T-cell (primary cell): Measurements from ENCODE around the gene DCTPP1. TPM values are rescaled to one million over a fixed set of nuclear protein-coding genes. Genes with fewer than 3 reads are reported as not detected.
A peak's percentile ranks its signal among the peaks of the same experiment; 100 is the strongest.

Experiments
- ATAC-seq, 4 experiments: fragments of 200-7000 bp in 3 of 4; fragments of 150-1000 bp in 1 of 4; cut with Tn5 transposase; replicated peaks in 1 of 4; 1 replicate in 3 of 4; 2 replicates in 1 of 4; pipeline ENCODE4 v1.10.0; 2021; ENCODE audit warnings: moderate library complexity in 3 of 4, mild to moderate bottlenecking in 2 of 4, moderate number of reproducible peaks in 1 of 4
- CTCF ChIA-PET, 2 donors: fragments of 300-600 bp; sonication (Branson Sonifier 250); formaldehyde crosslinking; loops; one replicate each; lab custom pipeline; 2022; ENCODE audit warnings: antibody characterized with exemption in 2 of 2; lab: Charles Lee
- POLR2A ChIA-PET, 2 donors: fragments of 300-600 bp; sonication (Branson Sonifier 250); formaldehyde crosslinking; loops; one replicate each; lab custom pipeline; 2022; ENCODE audit warnings: antibody characterized with exemption in 2 of 2; lab: Charles Lee
- DNase-seq, 35 experiments: peaks; one replicate each; pipeline versions ENCODE4 v3.0.0 to v3.0.0-alpha.2; 2013 to 2023
- H3K27ac ChIP-seq: one replicate; pipeline ENCODE4 v1.5.1; 2013; ENCODE audit warnings: low read length
- H3K27me3 ChIP-seq, 2 experiments: replicated peaks in 1 of 2; 1 replicate in 1 of 2; 2 replicates in 1 of 2; pipeline versions ENCODE4 v1.6.1 to v1.7.0; 2013; ENCODE audit warnings: low read length in 1 of 2, mixed read lengths in 1 of 2; ENCODE audit not compliant: control insufficient read depth in 2 of 2, insufficient read depth in 2 of 2; ENCODE audit errors: extremely low read depth in 1 of 2
- H3K36me3 ChIP-seq, 2 donors: 1 replicate in 1 of 2; 2 replicates in 1 of 2; pipeline versions ENCODE4 v1.6.1 to v1.7.0; 2013; ENCODE audit warnings: low read length in 1 of 2; ENCODE audit not compliant: control insufficient read depth in 2 of 2, insufficient read depth in 1 of 2; ENCODE audit errors: extremely low read depth in 1 of 2
- H3K4me1 ChIP-seq, 2 experiments: 1 replicate in 1 of 2; 2 replicates in 1 of 2; pipeline versions ENCODE4 v1.6.1 to v1.7.0; 2013; ENCODE audit warnings: low read length in 2 of 2, mixed read lengths in 1 of 2; ENCODE audit not compliant: insufficient read depth in 2 of 2, control insufficient read depth in 1 of 2; ENCODE audit errors: extremely low read depth in 1 of 2
- H3K4me3 ChIP-seq, 2 donors: 1 replicate in 1 of 2; 2 replicates in 1 of 2; pipeline versions ENCODE4 v1.5.1 to v1.7.0; 2013; ENCODE audit warnings: mild to moderate bottlenecking in 2 of 2, low read length in 1 of 2, moderate library complexity in 1 of 2; ENCODE audit not compliant: control insufficient read depth in 1 of 2; ENCODE audit errors: extremely low read depth in 1 of 2
- H3K9me3 ChIP-seq: 2 replicates; pipeline ENCODE4 v1.7.0; 2013
- H3K27ac Mint-ChIP-seq, 2 donors: one replicate each; pipeline ENCODE4 v1.8.0; 2020 to 2021; ENCODE audit warnings: mild to moderate bottlenecking in 2 of 2, mixed read lengths in 2 of 2
- H3K27me3 Mint-ChIP-seq, 2 donors: one replicate each; pipeline ENCODE4 v1.8.0; 2021 to 2022; ENCODE audit warnings: mixed read lengths in 2 of 2
- H3K36me3 Mint-ChIP-seq: one replicate; pipeline ENCODE4 v1.8.0; 2021; ENCODE audit warnings: mixed read lengths
- H3K4me1 Mint-ChIP-seq, 3 donors: one replicate each; pipeline ENCODE4 v1.8.0; 2020 to 2022; ENCODE audit warnings: mixed read lengths in 3 of 3, mild to moderate bottlenecking in 1 of 3
- H3K4me3 Mint-ChIP-seq, 3 donors: one replicate each; pipeline ENCODE4 v1.8.0; 2020 to 2022; ENCODE audit warnings: mild to moderate bottlenecking in 3 of 3, mixed read lengths in 3 of 3, moderate library complexity in 3 of 3
- H3K9me3 Mint-ChIP-seq, 3 donors: one replicate each; pipeline ENCODE4 v1.8.0; 2020 to 2022; ENCODE audit warnings: mixed read lengths in 3 of 3
- WGBS: methylation state at CpG from one replicate; pipeline ENCODE4 v1.1.5; 2013; ENCODE audit warnings: missing lambda C conversion rate; ENCODE audit not compliant: insufficient coverage; 5-methylcytosine and 5-hydroxymethylcytosine counted together
- total RNA-seq, 35 experiments: library from RNA in 6 of 35; stranded (reverse) in 6 of 35; fragments of 120-200 nt in 1 of 35; gene quantifications; one replicate each; pipeline versions ENCODE4 v1.2.1 to v1.2.4 and lab custom pipeline; 2013 to 2026

The DCTPP1 gene
- total RNA-seq, 5 donors from 2014 or later (not counting 1 experiment from before 2014, with no cell fraction given) = 11.2 to 30.6 (median 24.7) TPM

DNA sequence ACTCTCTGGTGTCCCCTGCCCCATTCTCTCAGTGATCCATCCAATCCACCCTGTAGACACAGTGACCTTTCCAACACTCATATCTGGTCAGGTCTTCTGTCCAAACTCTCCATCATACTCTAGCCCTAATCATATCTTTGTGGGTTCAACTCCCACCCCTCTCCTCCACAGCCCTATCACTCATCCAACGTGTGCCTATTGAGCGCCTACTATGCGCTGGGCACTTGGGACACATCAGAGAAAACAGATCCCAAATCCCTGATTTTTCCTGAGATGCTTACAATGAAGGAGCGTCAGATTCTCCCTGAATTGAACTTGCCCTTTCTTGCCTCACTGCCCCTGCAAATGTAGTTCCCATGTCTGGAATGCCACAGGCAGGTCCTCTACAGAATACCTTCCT lies 1.8 kb downstream of the DCTPP1 start:
- H3K27me3 Mint-ChIP-seq = no peaks in the 10 kb centered on the region
- ChIA-PET CTCF (no interaction called here), POLR2A (no interaction called here)
- Histone ChIP-seq H3K27ac (no peak overlapping the region), H3K9me3 (no peaks in the 10 kb centered on the region), H3K4me1 (peaks cover 9 to 29% of the 10 kb centered on the region in 2 experiments), H3K36me3 (peaks cover 0 to 23% of the 10 kb centered on the region in 2 donors), H3K4me3 (no peak overlapping the region), H3K27me3 (no peaks in the 10 kb centered on the region)
- ATAC-seq (no peak), DNase-seq (no peak)
- WGBS = 100% methylated on average over 4 of the region's 4 CpGs
- H3K9me3 Mint-ChIP-seq = no peaks in the 10 kb centered on the region
- peaks cover 12% of the 10 kb centered on the region in 3 donors for H3K4me1 Mint-ChIP-seq
- peaks cover 19% of the 10 kb centered on the region for H3K36me3 Mint-ChIP-seq
- peak overlapping the region; percentile 2 to 61 for H3K27ac Mint-ChIP-seq
- H3K4me3 Mint-ChIP-seq = peak overlapping the region; percentile 0 to 48 (median 7)

DNA sequence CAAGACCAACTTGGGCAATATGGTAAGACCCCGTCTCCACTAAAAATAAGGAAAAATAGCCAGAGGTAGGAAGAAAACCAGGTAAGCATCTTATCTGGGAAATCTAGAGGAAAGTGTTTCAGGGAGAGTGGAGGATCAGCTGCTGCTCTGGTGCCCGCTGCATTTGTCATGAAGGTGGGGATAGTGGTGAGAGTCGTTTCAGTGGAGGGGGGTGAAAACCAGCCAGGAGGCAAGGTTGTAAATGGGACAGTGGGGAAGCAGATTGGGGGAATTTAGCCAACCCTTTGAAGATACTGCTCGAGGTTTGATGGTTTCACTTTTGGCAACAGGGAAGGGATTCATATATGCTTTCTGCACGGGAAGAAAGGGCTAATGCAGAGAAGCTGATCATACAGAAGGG lies 8.8 kb downstream of the DCTPP1 start:
- peaks cover 22% of the 10 kb centered on the region for H3K36me3 Mint-ChIP-seq
- H3K9me3 Mint-ChIP-seq = no peaks in the 10 kb centered on the region
- ATAC-seq (no peak), DNase-seq (no peak)
- H3K9me3 ChIP-seq = no peaks in the 10 kb centered on the region
- no peaks in the 10 kb centered on the region for H3K27me3 ChIP-seq
- no peak overlapping the region for H3K4me3 Mint-ChIP-seq
- ChIA-PET POLR2A (no interaction called here), CTCF (interaction anchor here (0.5 to 0.9 kb wide), 2 partner anchors 9 to 11 kb away, joined by 4 to 6 read pairs; partner anchors contain the start of gene DCTPP1 (in 1 of the 2))
- no peaks in the 10 kb centered on the region for H3K27me3 Mint-ChIP-seq
- peak overlapping the region in 1 of 2 donors; percentile 24 for H3K27ac Mint-ChIP-seq
- no peak overlapping the region for H3K4me3 ChIP-seq
- 79% methylated on average over 5 of the region's 5 CpGs for WGBS
- H3K27ac ChIP-seq = no peak overlapping the region
- H3K4me1 Mint-ChIP-seq = peaks cover 12 to 17% (median 15%) of the 10 kb centered on the region in 3 donors
- H3K36me3 ChIP-seq = peaks cover 8 to 17% of the 10 kb centered on the region in 2 donors
- H3K4me1 ChIP-seq = peaks cover 9 to 18% of the 10 kb centered on the region in 2 experiments

DNA sequence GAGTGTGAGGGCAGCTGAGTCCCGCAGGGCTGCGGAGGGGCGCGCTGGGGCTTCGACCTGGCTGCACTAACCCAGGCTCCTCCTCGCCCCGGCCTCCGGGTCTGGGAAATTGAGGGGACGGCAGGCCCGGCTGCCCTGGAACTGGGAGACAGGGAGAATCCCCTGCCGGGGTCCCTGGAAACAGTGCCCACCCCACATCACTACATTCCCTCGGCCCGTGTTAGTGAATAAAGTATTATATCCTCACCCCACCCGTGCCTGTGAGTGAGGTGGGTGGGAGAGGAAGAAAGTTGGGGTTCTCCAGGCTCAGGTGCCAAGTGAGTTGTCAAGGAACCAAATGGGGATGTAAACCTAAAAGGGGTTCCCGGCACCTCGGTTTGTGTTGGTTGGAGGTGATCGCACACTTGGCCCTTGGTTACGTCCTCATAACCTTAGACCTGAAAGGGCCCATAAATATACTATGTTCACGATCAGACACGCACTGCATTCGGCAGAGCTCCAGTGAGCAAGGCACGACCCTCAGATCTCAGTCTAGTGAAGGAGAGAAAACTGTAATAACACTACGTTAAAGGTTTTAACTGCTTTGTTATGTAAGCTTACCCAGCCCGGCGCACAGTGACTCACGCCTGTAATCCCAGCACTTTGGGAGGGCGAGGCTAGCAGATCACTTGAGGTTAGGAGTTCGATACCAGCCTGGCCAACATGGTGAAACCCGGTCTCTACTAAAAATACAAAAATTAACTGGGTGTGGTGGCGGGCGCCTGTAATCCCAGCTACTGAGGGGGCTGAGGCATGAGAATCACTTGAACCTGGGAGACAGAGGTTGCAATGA lies 11.3 kb downstream of the DCTPP1 start:
- DNase-seq = no peak
- peaks cover 8 to 13% of the 10 kb centered on the region in 2 donors for H3K36me3 ChIP-seq
- peaks cover 7 to 14% (median 13%) of the 10 kb centered on the region in 3 donors for H3K4me1 Mint-ChIP-seq
- ChIA-PET CTCF (interaction anchor here in 1 of 2 donors (0.7 to 2.6 kb wide), 12 partner anchors 9 to 294 kb away, joined by 3 to 35 read pairs (median 4); partner anchors contain the start of genes DCTPP1, SEPTIN1 and ZNF48), POLR2A (interaction anchor here (0.6 to 0.9 kb wide), 3 partner anchors 23 to 140 kb away, joined by 3 to 5 read pairs (median 3); no protein-coding TSS in a partner anchor)
- H3K27me3 ChIP-seq = no peaks in the 10 kb centered on the region
- peak overlapping the region; percentile 44 to 64 (median 58) for H3K4me3 Mint-ChIP-seq
- no peaks in the 10 kb centered on the region for H3K27me3 Mint-ChIP-seq
- H3K27ac ChIP-seq = peak overlapping the region; percentile 78
- H3K27ac Mint-ChIP-seq = peak overlapping the region; percentile 74 to 84
- H3K4me3 ChIP-seq = peak overlapping the region; percentile 45 to 72
- WGBS = 51% methylated on average over 10 of the region's 31 CpGs
- ATAC-seq = no peak
- no peaks in the 10 kb centered on the region for H3K9me3 Mint-ChIP-seq
- H3K4me1 ChIP-seq = peaks cover 9 to 18% of the 10 kb centered on the region in 2 experiments
- no peaks in the 10 kb centered on the region for H3K9me3 ChIP-seq
- peaks cover 10% of the 10 kb centered on the region for H3K36me3 Mint-ChIP-seq

DNA sequence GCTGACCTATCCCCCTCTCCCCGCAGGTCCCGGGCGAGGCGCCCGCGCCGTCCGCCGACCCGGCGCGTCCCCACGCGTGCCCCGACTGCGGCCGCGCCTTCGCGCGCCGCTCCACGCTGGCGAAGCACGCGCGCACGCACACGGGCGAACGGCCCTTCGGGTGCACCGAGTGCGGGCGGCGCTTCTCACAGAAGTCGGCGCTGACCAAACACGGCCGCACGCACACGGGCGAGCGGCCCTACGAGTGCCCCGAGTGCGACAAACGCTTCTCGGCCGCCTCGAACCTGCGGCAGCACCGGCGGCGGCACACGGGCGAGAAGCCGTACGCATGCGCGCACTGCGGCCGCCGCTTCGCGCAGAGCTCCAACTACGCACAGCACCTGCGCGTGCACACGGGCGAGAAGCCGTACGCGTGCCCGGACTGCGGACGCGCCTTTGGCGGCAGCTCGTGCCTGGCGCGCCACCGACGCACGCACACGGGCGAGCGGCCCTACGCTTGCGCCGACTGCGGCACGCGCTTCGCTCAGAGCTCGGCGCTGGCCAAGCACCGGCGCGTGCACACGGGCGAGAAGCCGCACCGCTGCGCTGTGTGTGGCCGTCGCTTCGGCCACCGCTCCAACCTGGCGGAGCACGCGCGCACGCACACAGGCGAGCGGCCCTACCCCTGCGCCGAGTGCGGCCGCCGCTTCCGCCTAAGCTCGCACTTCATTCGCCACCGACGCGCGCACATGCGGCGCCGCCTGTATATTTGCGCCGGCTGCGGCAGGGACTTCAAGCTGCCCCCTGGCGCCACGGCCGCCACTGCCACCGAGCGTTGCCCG lies 12.1 kb downstream of the DCTPP1 start:
- Histone ChIP-seq H3K27ac (peak overlapping the region; percentile 78), H3K9me3 (no peaks in the 10 kb centered on the region), H3K4me1 (peaks cover 9 to 18% of the 10 kb centered on the region in 2 experiments), H3K36me3 (peaks cover 8 to 9% of the 10 kb centered on the region in 2 donors), H3K4me3 (peak overlapping the region; percentile 51 to 72), H3K27me3 (no peaks in the 10 kb centered on the region)
- DNase-seq (peak; percentile 78 to 97 (median 88)), ATAC-seq (peak; percentile 86 to 89 (median 88))
- H3K9me3 Mint-ChIP-seq = no peaks in the 10 kb centered on the region
- H3K4me3 Mint-ChIP-seq = peak overlapping the region; percentile 44 to 68 (median 64)
- POLR2A ChIA-PET = interaction anchor here (0.6 to 0.9 kb wide), 3 partner anchors 24 to 141 kb away, joined by 3 to 5 read pairs (median 3); no protein-coding TSS in a partner anchor
- peaks cover 10% of the 10 kb centered on the region for H3K36me3 Mint-ChIP-seq
- under 1% methylated on average over 140 of the region's 140 CpGs for WGBS
- H3K4me1 Mint-ChIP-seq = peaks cover 7 to 14% (median 13%) of the 10 kb centered on the region in 3 donors
- peak overlapping the region; percentile 23 to 68 for H3K27ac Mint-ChIP-seq
- CTCF ChIA-PET = interaction anchor here in 1 of 2 donors (0.7 to 2.6 kb wide), 15 partner anchors 8 to 326 kb away, joined by 3 to 35 read pairs (median 4); partner anchors contain the start of genes DCTPP1, SEPTIN1, TBX6 and ZNF48
- no peaks in the 10 kb centered on the region for H3K27me3 Mint-ChIP-seq

DNA sequence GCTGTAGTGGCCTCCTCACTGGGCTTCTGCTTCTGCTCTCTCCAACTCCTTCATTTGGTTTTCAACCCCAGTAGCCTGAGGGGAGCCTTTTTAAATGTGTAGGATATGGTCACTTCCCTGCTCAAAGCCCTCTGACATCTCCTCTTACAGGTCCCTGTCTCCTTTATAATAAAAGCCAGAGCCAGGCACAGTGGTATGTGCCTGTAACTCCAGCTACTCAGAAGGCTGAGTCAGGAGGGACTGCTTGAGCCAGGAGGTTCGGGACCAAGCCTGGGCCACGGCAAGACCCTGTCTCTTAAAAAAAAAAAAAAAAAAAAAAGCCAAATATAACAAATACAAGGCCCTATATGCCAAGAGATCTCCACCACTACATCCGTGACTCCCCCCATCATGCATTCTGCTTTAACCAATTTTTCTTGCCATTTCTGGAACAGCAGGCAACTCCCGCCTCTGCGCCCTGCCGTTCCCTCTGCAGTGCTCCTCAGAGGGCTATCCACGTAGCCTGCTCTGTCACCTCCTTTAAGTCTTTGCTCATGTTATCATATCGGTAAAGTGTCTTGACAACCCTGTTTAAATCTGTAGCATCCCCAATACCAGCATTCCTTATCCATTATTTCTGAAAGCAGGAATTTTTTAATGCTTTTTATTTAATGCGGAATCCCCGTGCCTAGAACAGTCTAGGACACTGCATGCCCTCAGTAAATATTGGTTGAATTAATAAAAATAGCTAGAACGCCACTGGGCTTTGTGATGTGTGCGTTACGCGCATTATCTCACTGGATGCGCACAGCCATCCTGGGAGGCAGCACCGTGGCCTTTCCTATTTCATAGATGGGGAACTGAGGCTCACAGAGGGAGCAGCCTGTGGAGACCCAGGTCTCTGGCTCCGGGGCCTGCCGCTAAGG lies 13.0 kb downstream of the DCTPP1 start:
- Mint-ChIP-seq H3K36me3 (peaks cover 11% of the 10 kb centered on the region), H3K4me1 (peaks cover 7 to 18% (median 17%) of the 10 kb centered on the region in 3 donors), H3K9me3 (no peaks in the 10 kb centered on the region), H3K4me3 (peak overlapping the region; percentile 44 to 68 (median 66)), H3K27ac (peak overlapping the region; percentile 46 to 73), H3K27me3 (no peaks in the 10 kb centered on the region)
- WGBS = 69% methylated on average over 14 of the region's 18 CpGs
- CTCF ChIA-PET = interaction anchor here in 1 of 2 donors (0.7 to 2.6 kb wide), 15 partner anchors 7 to 325 kb away, joined by 3 to 35 read pairs (median 4); partner anchors contain the start of genes DCTPP1, TBX6, ZNF48 and ZNF771
- H3K27ac ChIP-seq = peak overlapping the region; percentile 52
- POLR2A ChIA-PET = no interaction called here
- peaks cover 9 to 18% of the 10 kb centered on the region in 2 experiments for H3K4me1 ChIP-seq
- peaks cover 7 to 9% of the 10 kb centered on the region in 2 donors for H3K36me3 ChIP-seq
- DNase-seq (peak in 1 of 35 experiments; percentile 6), ATAC-seq (no peak)
- H3K9me3 ChIP-seq = no peaks in the 10 kb centered on the region
- H3K27me3 ChIP-seq = no peaks in the 10 kb centered on the region
- H3K4me3 ChIP-seq = peak overlapping the region; percentile 51 to 72
